ENCODE measurements around the gene MAP4K2. TPM values are rescaled to one million over a fixed set of nuclear protein-coding genes. Genes with fewer than 3 reads are reported as not detected.

MAP4K2 gene
- total RNA-seq, 4 donors from 2014 or later = 5.9 to 14.3 (median 9.1) TPM

GRCh38 chr11:64762277-64762673 lies 40.7 kb downstream of the MAP4K2 start:
- TF ChIP-seq CTCF (IDR thresholded peaks at IDR 0.05; ENCODE audit: low read depth) = no peak

- TF ChIP-seq CTCF (IDR thresholded peaks at IDR 0.05; ENCODE audit: low read depth) = no peak
Measured at GRCh38 chr11:64760759-64761420, 42.1 kb downstream of the MAP4K2 start.

GRCh38 chr11:64759722-64760719 lies 43.0 kb downstream of the MAP4K2 start, which contains the start of gene PYGM:
Gene PYGM, minus strand, starts transcription at chr11:64759974. Its CDS starts 76 bp downstream, at chr11:64759898.
- no peak for TF ChIP-seq CTCF (IDR thresholded peaks at IDR 0.05; ENCODE audit: low read depth)

GRCh38 chr11:64759131-64759721 lies 43.8 kb downstream of the MAP4K2 start:
- no peak for TF ChIP-seq CTCF (IDR thresholded peaks at IDR 0.05; ENCODE audit: low read depth)

GRCh38 chr11:64758330-64759079 lies 44.5 kb downstream of the MAP4K2 start:
- no peak for TF ChIP-seq CTCF (IDR thresholded peaks at IDR 0.05; ENCODE audit: low read depth)

GRCh38 chr11:64757549-64758329 lies 45.3 kb downstream of the MAP4K2 start:
- TF ChIP-seq CTCF (IDR thresholded peaks at IDR 0.05; ENCODE audit: low read depth) = no peak

Measured in subcutaneous adipose tissue (tissue), 4 donors.